Peyer's patch (tissue), 4 donors: ENCODE results near the gene ELOVL5. TPM values are rescaled to one million over a fixed set of nuclear protein-coding genes. Genes with fewer than 3 reads are reported as not detected.

Experiments
- DNase-seq, 3 donors: peaks; one replicate each; pipeline ENCODE4 v3.0.0-alpha.2; 2017 to 2019
- H3K27ac ChIP-seq, 4 donors: fragments of 200-600 bp; sonication (generic); one replicate each; pipeline ENCODE4 v1.5.1; 2016 to 2019
- H3K27me3 ChIP-seq, 2 donors: fragments of 200-600 bp; sonication (generic); one replicate each; pipeline ENCODE4 v1.5.1; 2019
- H3K36me3 ChIP-seq, 3 donors: fragments of 200-600 bp; sonication (generic); one replicate each; pipeline ENCODE4 v1.5.1; 2016 to 2019
- H3K4me1 ChIP-seq, 4 donors: fragments of 200-600 bp; sonication (generic); one replicate each; pipeline ENCODE4 v1.5.1; 2016 to 2019
- H3K4me3 ChIP-seq, 4 donors: fragments of 200-600 bp; sonication (generic); 1 replicate in 3 of 4; 2 replicates in 1 of 4; pipeline ENCODE4 v1.5.1; 2016 to 2019; ENCODE audit warnings: mild to moderate bottlenecking in 1 of 4
- H3K9me3 ChIP-seq, 4 donors: fragments of 200-600 bp; sonication (generic); one replicate each; pipeline ENCODE4 v1.5.1; 2016 to 2019; ENCODE audit warnings: mild to moderate bottlenecking in 1 of 4
- CTCF ChIP-seq, 6 experiments: fragments of 450-650 bp in 4 of 6; fragments of 200-600 bp in 2 of 6; sonication (generic) in 1 of 6; IDR thresholded peaks; one replicate each; pipeline ENCODE4 v1.5.1; 2017 to 2019; ENCODE audit warnings: antibody characterized with exemption in 6 of 6, mild to moderate bottlenecking in 3 of 6, moderate library complexity in 1 of 6
- POLR2A ChIP-seq, 2 donors: fragments of 450-650 bp; IDR thresholded peaks; one replicate each; pipeline ENCODE4 v1.5.1; 2017; ENCODE audit warnings: antibody characterized with exemption in 2 of 2, mild to moderate bottlenecking in 2 of 2, moderate library complexity in 2 of 2
- total RNA-seq, 4 donors: library from RNA; depleted of rRNA; stranded (reverse); fragments of >200 nt; gene quantifications; one replicate each; pipeline ENCODE4 v1.1.0, GENCODE V29; 2016

ELOVL5 gene
- total RNA-seq, 4 donors from 2014 or later: 40.3 to 101 (median 78.6) TPM

- no peaks in the 10 kb centered on the region for H3K9me3 ChIP-seq
- TF ChIP-seq POLR2A (IDR thresholded peaks at IDR 0.05) (no peak), CTCF (IDR thresholded peaks at IDR 0.05) (no peak)
- H3K4me1 ChIP-seq: peaks cover 0 to 7% (median 0%) of the 10 kb centered on the region in 4 donors
- H3K36me3 ChIP-seq: peaks cover 0 to 21% (median 0%) of the 10 kb centered on the region in 3 donors
- H3K27ac ChIP-seq: no peak overlapping the region
- DNase-seq: no peak
- no peak overlapping the region for H3K4me3 ChIP-seq
- H3K27me3 ChIP-seq: no peaks in the 10 kb centered on the region
Measured at GRCh38 chr6:53279293-53279692, 69.5 kb downstream of the ELOVL5 start.

DNA sequence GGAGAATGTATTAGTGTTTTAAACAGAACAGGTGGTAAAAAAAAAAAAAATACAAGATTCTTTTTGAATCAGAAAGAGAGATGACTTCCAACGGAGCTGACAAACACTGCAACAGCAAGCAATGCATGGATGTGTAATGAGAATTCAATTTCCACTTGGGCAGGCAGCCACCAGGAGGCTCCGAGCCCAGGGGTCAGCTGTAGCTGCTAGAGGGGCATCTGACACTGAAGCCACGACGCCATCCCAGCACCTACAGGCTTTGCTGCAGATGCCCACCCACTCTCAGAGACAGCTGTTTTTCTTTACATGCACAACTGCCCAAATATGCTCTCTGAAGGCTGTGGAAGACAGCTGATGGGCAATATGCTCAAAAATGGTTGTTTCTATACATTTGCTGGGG is 75.4 kb downstream of the ELOVL5 start:
- no peak overlapping the region for H3K27ac ChIP-seq
- TF ChIP-seq POLR2A (IDR thresholded peaks at IDR 0.05) (no peak), CTCF (IDR thresholded peaks at IDR 0.05) (no peak)
- H3K9me3 ChIP-seq: no peaks in the 10 kb centered on the region
- no peak for DNase-seq
- no peaks in the 10 kb centered on the region for H3K4me1 ChIP-seq
- peaks cover 0 to 78% (median 0%) of the 10 kb centered on the region in 3 donors for H3K36me3 ChIP-seq
- H3K4me3 ChIP-seq: no peak overlapping the region
- no peaks in the 10 kb centered on the region for H3K27me3 ChIP-seq

- H3K36me3 ChIP-seq: peaks cover 0 to 87% (median 0%) of the 10 kb centered on the region in 3 donors
- no peaks in the 10 kb centered on the region for H3K27me3 ChIP-seq
- no peak overlapping the region for H3K4me3 ChIP-seq
- no peak for DNase-seq
- TF ChIP-seq POLR2A (IDR thresholded peaks at IDR 0.05): no peak
- TF ChIP-seq CTCF (IDR thresholded peaks at IDR 0.05): no peak
- H3K9me3 ChIP-seq: no peaks in the 10 kb centered on the region
- no peaks in the 10 kb centered on the region for H3K4me1 ChIP-seq
- no peak overlapping the region for H3K27ac ChIP-seq
Measured at GRCh38 chr6:53269827-53270226, 78.9 kb downstream of the ELOVL5 start.

- Histone ChIP-seq H3K36me3 (peaks cover 0 to 83% (median 0%) of the 10 kb centered on the region in 3 donors), H3K4me3 (no peak overlapping the region), H3K27ac (no peak overlapping the region), H3K4me1 (no peaks in the 10 kb centered on the region), H3K27me3 (no peaks in the 10 kb centered on the region), H3K9me3 (no peaks in the 10 kb centered on the region)
- no peak for DNase-seq
- TF ChIP-seq POLR2A (IDR thresholded peaks at IDR 0.05): no peak
- TF ChIP-seq CTCF (IDR thresholded peaks at IDR 0.05): no peak
Measured at GRCh38 chr6:53268858-53269608, 79.7 kb downstream of the ELOVL5 start.

DNA sequence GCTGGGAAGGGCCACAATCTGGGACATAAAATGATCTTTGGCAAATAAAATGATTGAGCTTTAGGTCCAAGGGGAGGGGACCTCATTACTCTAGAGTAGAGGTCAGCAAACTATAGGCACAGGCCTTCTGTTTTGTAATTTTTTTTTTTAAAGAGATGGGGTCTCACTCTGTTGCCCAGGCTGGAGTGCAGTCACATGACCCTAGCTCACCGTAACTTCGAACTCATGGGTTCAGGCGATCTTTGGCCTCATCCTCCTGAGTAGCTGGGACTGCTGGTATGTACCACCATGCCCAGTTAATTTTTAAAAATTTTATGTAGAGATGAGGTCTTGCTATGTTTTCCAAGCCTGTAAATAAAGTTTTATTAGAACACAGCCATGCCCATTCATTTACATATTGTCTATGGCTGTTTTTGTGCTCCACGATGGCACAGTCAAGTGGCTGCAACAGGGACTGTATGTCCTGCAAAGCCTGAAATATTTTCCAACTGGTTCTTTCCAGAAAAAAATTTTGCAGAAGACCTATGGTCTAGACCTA is 82.1 kb downstream of the ELOVL5 start:
- no peaks in the 10 kb centered on the region for H3K4me1 ChIP-seq
- no peaks in the 10 kb centered on the region for H3K27me3 ChIP-seq
- H3K4me3 ChIP-seq: no peak overlapping the region
- peaks cover 0 to 69% (median 0%) of the 10 kb centered on the region in 3 donors for H3K36me3 ChIP-seq
- no peak for TF ChIP-seq CTCF (IDR thresholded peaks at IDR 0.05)
- TF ChIP-seq POLR2A (IDR thresholded peaks at IDR 0.05): no peak
- DNase-seq: no peak
- H3K9me3 ChIP-seq: no peaks in the 10 kb centered on the region
- no peak overlapping the region for H3K27ac ChIP-seq
